Activated CD8-positive, alpha-beta memory T cell treated with anti-CD3 and anti-CD28 coated beads, Interleukin-2, amount 50 U/mL, for 1 hour (primary cell): ENCODE data around the gene KCNQ4.

Experiments used
- DNase-seq: peaks from one replicate; pipeline ENCODE4 v3.0.0-alpha.2; 2020; ENCODE audit errors: extremely low read depth

KCNQ4 gene

DNA sequence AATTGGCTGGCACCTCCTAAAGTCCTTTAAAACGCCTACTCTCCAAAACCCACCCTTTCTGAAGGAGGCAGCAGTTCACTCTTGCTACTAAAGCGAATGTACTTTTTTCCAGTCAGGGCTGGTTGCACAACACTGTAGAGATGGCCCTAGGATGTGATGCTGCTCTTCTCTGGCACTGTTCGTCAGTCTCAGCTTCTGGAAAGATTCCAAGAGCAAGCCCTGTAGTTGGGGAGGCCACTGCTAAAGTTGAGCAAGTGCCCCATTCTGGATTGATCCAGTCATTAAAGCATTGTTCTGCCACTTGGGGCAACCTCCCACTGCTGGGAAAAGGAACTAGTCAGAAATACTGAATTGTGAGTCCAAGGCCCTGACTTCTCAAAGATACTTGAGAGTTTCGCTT lies 28.5 kb upstream of the KCNQ4 start:
- no peak for DNase-seq

DNA sequence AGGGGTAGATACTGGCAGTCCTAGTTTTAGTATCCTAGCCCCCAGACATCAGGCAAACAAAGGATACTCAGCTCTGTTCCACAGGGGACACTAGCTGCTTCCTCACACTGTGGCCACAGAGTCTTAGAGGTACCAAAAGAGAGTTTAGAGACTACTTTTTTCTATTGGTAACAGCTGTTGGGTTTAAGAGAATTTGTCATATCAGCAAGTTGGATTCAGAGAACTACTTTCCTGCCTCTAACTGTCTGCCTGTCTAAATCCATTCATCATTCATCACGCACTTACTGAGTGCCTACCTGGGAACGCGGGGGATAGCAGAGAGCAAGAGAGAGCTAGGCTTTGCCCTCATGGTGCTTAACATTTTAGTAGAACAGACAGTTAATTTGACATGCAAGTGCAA lies 27.1 kb upstream of the KCNQ4 start:
- DNase-seq: no peak

DNA sequence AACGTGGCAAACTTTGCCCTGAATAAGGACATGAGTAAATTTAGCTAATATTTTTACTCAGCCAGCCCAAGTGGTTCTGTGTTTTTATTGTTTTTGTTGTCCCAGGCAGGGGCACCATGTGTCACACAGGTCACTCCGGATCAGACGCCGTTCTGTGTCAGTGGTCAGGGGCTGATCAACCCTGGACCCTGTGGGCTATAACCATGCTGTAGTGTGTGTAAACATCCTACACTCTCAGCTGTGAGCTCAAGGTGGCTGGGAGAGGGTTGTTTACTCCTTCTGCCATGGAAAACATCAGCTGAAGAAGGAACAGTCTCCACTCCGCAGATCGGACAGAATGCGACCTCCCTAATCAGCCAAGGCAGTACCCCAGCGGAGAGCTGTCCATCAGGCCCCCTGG lies 26.5 kb upstream of the KCNQ4 start:
- no peak for DNase-seq

DNA sequence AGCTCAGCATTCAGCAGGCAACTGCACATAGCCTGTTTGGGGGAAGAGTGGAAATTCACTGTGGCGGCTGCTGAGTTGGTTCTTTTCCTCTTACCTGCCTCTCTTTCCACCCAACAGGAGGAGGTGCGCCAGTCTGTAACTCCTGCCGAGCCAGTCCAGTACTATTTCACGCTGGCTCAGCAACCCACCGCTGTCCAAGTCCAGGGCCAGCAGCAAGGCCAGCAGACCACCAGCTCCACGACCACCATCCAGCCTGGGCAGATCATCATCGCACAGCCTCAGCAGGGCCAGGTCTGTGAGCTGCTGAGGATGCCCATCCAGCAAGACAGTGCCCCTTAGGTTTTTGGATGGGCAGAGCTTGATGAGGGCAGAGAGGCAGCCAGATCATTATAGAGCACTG lies 25.6 kb upstream of the KCNQ4 start:
- DNase-seq: no peak

DNA sequence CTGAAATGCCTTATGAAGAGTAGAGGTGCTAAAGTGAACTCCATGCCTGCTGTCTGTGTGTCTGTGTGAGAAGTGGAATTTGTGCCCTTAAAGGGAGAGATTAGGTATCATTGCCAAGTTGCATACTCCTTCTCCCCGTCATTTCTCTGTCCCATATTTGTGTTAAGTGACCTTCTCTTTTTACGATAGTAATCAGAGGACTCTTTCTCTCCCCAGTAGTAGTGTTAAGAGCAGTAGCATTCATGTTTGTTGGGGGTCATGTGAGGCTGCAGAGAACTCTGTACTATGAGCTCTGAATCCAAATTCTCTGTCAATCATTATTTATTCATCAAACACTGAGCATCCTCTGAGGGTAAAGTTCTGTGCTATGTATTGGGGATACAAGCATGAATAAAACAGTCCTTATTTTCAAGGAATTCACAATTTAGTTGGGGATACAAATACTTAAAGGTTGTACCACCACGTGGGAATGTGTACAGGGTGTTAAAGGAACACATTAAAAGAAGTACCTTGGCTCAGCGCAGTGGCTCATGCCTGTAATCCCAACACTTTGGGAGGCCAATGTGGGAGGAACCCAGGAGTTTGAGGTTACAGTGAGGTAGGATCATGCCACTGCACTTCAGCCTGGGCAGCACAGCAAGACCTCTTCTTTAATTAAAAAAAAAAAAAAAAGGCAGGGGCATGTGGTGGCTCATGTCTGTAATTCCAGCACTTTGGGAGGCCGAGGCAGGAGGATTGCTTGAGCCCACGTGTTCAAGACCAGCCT lies 24.8 kb upstream of the KCNQ4 start:
- DNase-seq: no peak

DNA sequence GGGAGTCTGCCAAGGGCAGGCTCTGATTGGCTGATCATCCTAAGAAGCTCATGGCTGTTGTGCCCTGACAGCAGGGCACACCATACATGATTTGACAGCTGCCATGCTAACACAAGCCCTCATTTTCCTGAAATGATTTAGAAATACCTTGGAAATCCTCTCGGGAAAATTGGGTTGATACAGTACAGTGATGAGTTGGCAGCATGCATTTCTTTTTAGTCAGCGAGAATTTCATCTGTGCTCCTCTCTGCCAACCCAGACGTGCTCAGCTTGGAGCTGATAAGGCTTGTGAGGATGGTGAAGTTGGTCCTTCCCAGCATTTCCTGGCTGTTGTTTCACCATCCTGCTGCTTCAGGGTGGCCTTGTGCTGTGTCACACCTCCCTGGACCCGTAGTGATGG lies 22.6 kb upstream of the KCNQ4 start:
- DNase-seq: no peak

DNA sequence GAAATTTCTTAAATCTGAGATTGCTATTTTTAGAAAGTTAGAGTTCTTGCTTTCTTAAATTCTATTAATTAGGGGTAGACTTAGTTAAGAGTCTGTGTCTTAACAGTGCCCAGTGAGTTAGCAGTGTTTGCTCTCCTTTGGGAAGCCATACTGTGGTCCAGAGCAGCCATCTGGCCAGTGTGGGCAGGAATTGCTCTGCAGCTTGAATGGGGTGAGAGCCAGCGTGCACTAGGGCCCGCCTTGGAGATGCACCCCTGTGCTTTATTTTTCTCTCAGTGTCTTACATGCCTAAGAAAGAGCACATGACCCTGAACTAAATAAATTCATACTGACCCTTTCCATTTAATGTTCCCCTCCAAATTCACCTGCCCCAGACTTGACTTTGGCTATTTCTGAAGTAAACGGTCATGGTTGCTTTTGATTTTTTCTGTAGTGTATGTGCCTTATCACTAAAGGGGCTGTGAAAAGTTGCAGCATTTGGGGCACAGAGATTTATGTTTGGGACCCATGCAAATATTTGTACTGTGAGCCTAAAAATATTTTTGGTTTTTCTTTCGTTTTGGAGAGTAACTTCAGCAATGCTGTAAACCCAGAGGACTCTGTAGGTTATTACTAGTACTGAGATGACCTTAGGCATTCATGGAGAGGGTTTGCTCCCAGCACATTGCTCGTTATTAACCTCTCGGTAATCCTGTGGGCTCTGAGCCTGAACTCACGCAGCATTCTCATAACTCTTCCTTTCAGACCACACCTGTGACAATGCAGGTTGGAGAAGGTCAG lies 21.3 kb upstream of the KCNQ4 start:
- no peak for DNase-seq

DNA sequence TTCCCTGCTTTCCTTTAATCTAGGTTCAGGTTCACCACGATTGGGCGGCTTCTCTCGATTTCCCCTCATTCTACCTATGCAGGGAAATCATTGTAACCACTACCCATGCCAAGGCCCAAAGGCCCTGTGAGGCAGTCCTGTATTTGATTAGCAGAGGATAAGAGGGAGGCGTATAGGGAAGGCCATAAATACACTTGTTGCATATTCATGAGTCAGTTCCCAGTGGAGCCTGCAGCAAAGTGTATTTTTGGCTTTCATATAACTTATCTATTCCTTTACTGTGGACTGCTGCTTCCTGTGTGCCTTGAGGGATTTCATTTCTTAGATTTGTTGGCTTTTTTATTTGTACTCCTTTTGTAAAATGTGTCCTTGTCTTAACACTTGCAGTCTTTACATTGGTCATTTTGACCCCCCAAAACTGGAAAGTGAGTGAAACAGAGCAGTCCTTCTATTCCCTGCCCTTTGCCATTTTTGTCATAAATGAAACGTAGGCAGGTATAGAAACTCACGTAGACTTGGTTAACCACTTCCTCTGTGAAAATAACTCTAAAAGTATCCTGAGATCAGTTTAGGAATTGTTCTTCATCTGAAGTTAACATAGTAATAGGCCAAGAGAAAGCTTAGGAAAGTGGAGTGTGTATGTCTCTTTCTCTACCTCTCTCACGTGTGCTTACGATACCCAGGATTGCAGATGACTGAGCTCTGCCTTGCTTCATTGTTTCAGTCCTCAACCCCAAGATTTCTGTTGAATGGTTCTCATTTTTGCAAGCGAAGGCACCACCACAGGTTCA lies 19.6 kb upstream of the KCNQ4 start:
- DNase-seq: no peak

DNA sequence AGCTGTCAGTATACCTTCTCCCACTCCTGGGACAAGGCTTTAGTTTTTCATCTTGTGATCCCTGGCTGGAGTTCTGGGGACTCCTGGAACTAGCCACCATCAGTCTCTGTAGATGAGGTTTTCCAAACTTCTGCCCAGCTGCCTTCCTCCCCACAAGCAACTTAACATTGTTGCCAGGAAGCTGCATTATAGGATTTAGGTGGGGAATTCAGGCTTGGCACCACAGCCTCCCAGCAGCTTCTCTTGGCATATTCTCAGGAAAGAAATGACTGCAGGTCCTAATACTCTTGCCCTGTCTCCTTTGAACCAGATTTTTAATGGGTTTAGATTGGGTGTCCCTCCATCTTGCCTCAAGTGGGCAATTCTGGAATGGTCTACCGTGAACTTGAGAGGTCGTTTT lies 18.6 kb upstream of the KCNQ4 start:
- no peak for DNase-seq

DNA sequence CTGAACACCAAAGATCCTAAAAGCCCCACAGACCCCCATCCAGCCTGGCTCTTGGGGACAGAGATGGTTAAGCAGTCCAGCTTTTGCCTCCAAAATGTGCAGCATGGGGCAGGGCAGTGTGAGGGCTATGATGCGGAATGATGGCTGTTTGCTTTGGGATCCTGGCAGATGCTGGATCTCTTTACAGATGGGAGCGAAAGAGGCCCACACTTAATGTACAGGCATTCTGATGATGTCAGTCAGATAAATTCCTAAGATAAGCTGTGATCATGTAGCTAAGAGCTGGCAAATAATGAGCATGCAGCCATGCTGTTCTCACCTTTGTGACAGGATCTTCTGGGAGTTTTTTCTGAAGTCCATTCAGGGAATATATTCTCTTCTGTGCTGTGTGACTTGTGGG lies 17.6 kb upstream of the KCNQ4 start:
- no peak for DNase-seq

DNA sequence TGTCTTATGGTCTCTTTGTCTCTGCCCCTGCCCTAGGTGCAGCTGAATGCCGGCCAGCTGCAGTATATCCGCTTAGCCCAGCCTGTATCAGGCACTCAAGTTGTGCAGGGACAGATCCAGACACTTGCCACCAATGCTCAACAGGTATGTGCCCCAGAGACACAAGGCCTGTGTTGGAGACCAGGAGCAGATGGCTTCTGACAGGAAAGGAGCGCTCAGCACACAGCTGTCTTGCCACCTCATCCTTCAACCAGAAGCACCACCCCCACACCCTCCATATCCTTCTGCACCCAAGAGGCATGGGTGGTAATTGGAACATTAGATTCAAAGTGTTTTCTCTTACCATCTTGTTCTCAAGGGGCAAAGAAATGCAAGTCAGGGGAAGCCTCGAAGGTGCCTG lies 17.0 kb upstream of the KCNQ4 start:
- no peak for DNase-seq

DNA sequence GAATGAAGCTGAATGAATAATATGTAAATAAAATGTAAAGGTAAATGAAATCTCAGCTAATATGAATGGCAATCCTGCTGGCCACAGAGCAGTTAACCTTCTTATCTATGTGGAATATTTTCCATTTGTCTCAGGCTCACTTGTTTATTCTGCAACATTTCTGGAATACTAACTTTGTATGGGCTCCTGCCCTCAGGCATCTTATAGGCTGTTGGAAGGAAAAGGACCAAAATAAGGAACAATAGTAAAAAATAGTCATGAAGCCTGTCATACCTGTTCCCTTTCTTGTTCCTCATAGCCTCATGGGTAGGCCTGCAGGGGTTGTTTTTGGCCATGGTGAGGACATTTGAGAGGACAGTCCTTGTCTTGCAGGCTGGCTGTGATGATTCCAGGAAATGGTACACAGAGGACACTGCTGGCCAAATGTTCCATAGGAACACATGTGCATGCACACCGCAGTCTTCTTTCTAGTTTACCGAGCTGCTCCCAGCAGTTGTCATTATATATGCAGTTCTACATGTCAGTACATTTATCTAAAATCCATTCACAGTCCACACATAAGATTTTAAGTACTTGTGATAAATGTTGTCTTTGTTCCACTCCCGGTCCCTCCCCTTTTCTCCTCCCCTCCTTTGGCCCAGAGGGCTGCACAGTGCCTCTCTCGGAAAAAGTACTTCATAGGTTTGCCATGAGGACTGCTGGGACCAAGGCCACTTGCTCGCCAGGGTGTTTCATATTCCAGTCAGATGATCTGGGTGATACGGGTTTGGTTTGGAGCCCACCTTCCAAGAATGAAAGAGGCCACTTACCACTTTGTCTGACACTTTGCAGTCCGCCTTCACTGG lies 15.2 kb upstream of the KCNQ4 start:
- no peak for DNase-seq

DNA sequence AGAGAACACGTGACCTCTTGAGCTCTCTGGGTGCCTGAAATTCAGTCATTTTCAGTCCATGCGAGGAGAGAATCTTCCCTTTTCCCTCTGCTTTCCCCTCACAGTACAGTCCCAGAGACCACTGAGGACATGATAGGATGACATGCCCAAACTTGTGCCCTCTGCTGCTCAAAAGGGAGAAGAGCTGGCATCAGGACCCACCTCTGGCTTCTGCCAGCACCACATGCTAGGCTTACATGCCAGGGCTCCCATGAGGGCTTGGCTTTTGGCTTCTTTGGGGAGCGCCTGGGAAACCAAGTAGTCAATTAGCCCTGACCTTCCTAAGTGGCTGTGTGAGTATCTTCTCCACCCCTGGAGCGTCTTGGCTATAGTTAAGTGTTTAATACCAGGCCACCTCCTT lies 13.8 kb upstream of the KCNQ4 start:
- DNase-seq: no peak

DNA sequence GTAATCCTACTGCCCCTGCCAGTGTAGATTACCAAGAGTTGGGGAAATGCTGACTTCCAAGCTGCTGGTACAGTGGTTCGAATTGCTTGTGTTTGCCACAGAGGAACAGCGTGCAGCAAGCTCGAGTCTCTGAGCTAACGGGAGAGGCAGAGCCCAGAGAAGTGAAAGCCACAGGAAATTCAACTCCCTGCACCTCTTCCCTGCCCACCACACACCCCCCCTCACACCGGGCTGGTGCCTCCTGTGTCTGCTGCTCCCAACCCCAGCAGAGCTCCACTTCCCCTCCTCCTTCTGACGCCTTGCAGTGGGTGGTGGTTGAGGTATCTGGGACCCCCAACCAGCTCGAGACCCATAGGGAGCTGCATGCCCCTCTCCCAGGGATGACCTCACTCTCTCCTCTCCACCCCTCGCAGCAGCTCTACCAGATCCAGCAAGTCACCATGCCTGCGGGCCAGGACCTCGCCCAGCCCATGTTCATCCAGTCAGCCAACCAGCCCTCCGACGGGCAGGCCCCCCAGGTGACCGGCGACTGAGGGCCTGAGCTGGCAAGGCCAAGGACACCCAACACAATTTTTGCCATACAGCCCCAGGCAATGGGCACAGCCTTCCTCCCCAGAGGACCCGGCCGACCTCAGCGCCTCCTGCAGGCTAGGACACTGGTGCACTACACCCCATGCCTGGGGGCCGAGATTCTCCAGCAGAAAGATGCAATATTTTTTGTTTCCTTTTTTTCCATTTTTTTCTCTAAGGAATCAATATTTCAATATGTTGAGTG lies 13.1 kb upstream of the KCNQ4 start:
- DNase-seq: no peak

DNA sequence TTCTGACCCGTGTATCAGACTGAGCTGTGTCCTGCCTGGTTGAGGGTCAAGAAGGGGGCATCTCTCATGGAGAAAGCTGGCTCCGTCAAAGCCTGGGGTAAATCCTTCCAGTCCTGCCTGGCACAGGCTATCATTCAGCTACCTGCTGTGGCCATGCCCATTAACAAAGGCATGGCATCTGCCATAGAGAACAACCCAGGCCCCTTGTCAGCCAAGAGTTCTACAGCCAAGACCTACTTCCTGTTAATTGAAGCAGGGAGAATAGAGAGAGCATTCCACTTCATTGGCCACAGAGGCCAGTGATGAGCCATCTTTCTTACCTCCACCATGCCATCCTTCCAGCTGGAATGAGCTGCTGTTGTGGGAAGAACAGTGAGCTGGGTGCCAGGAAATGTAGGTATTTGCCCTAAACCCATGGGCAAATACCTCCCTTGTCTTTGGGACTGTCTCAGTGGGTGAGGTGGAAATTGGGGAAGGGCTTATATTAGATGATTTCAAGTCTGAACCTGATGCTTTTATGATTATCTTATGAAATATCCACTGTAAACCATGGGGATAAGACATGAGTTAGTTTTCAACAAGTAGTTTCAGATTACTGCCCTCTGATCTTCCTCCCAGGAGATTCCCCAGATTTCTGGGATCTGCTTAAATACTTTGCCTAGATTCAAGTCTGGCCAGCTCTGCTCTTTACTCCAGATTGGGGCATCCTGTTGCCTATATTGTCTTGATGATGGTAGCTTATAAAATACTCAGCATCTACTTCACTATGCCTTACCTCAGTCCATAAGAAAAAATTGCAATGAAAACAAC lies 11.2 kb upstream of the KCNQ4 start:
- no peak for DNase-seq

DNA sequence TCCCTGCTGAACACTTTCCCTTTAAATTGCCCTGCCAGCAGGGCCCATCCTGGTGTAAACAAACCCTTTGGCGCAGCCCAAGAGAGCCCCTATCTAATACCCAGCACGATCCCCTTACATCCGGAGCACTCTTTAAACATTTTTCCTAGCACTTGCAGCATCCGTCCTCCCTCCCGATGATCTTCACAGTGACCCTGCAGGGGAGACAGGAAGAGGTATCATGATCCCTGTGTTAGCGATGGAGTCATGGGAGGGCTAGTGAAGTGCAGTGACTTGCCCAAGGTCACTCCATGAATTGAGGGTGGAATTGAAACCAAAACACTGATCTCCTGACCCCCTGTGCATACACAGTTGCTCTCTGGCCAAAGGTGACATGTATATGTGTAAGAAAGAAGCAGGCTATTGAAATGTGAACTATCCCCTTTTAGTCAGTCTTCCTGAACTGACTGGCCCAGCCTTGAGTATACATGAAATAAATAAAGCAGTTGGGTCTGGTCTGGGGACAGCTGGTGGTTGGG lies 9.8 kb upstream of the KCNQ4 start:
- DNase-seq: no peak

DNA sequence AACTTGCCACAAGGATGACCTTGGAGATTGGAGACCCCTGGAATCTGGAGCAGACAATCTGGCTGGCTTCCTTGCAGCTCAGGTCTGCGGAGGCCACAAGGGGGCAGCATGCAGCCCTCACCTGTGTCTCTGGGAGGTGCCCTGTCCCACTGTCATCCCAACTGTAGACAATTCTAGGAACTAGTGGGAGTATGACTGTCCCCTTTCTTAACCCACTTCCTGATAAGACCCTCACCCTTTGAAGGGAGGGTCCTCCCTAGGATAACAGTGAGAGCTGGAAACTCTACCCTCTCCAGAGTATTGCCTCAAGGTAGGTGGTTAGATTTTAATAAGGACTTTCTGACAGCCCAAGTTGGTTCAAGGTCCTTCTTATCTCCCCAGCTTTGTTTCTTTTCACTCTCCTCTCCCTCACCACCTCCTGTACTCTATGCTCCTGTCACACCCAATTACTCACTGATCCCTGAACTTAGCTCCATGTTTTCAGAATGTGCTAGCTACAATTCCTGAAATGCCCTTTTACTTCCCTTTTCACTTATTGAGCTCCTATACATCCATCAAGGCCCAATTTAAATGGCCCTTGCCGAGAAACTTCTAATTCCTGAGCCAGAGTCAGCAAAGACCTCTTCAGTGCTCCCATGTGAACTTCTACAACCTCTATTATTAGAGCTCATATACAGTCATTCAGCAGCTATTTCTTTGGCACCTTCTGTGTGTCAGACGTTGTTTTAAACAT lies 9.2 kb upstream of the KCNQ4 start:
- DNase-seq: peak; percentile 28

DNA sequence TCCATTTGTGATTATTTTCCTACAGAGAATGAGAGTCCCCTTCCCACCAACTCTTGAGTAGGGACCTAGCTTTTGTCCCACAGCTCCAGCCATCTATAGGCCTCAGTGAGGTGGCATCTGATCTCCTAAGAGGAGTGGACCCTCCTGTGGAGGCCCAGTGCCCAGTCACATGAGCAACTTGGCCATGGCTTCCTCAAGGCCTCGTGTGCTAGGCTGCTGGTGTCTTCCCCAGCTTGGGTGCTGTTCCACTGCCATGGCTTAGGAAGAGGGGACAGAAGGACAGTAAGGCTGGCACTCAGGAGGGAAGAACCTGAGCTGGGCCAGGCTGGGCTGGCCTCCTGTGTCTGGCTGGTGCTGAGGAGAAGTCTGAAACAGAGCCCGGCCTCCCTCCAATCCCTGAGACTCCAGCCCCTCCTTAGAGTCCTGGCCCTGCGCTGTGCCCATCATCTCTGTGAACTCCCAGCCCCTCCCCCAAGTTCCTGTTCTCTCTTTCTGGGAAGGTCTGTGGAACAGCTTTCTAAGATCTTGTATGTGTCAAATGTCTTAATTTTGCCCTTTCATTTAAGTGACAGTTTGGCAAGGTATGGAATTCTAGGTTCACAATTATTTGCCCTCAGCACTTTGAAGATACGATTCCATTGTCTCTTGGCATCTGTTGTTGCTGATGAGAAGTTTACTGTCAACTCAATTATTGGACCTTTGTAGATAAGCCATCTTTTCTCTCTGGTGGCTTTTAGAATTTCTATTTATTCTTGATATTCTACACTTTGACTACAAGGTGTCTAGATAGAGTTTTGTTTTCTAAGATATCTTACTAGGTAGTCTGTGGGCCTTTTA lies 7.1 kb upstream of the KCNQ4 start:
- DNase-seq: no peak
